H9 (cell line): Measurements from ENCODE around the gene APBB2. TPM values are rescaled to one million over a fixed set of nuclear protein-coding genes. Genes with fewer than 3 reads are reported as not detected.

Experiments used
- DNase-seq: peaks from one replicate; pipeline ENCODE4 v3.0.0-alpha.2; 2017
- H2AFZ ChIP-seq: one replicate; pipeline ENCODE4 v1.6.1; 2013; ENCODE audit warnings: mild to moderate bottlenecking, low read length, control low read depth, moderate library complexity
- H2AK5ac ChIP-seq: 2 replicates; pipeline ENCODE4 v1.6.1; 2013; ENCODE audit warnings: low read length, control low read depth, mixed read lengths; ENCODE audit not compliant: insufficient read length
- H2BK120ac ChIP-seq: one replicate; pipeline ENCODE4 v1.6.1; 2013; ENCODE audit warnings: low read depth, mild to moderate bottlenecking, low read length, control low read depth, inconsistent platforms; ENCODE audit not compliant: poor library complexity, severe bottlenecking
- H2BK12ac ChIP-seq: 2 replicates; pipeline ENCODE4 v1.6.1; 2013; ENCODE audit warnings: low read length, control low read depth, mixed read lengths, low read depth; ENCODE audit not compliant: insufficient read length
- H2BK15ac ChIP-seq: 2 replicates; pipeline ENCODE4 v1.6.1; 2013; ENCODE audit warnings: low read depth, low read length, control low read depth
- H2BK20ac ChIP-seq: one replicate; pipeline ENCODE4 v1.6.1; 2013; ENCODE audit warnings: low read depth, mild to moderate bottlenecking, low read length, control low read depth, inconsistent platforms; ENCODE audit not compliant: poor library complexity, severe bottlenecking
- H2BK5ac ChIP-seq: 2 replicates; pipeline ENCODE4 v1.6.1; 2013; ENCODE audit warnings: low read length, control low read depth, mixed read lengths; ENCODE audit not compliant: insufficient read length
- H3K14ac ChIP-seq: 2 replicates; pipeline ENCODE4 v1.6.1; 2013; ENCODE audit warnings: low read length, control low read depth; ENCODE audit not compliant: insufficient read depth
- H3K18ac ChIP-seq: 2 replicates; pipeline ENCODE4 v1.6.1; 2013; ENCODE audit warnings: low read depth, mild to moderate bottlenecking, mixed read lengths, low read length, control low read depth; ENCODE audit not compliant: insufficient read length
- H3K23ac ChIP-seq: 2 replicates; pipeline ENCODE4 v1.6.1; 2013; ENCODE audit warnings: low read length, control low read depth, mixed read lengths, low read depth; ENCODE audit not compliant: insufficient read length
- H3K23me2 ChIP-seq: 2 replicates; pipeline ENCODE4 v1.6.1; 2013; ENCODE audit warnings: low read depth, mild to moderate bottlenecking, mixed read lengths, low read length, control low read depth; ENCODE audit not compliant: insufficient read length, poor library complexity, severe bottlenecking
- H3K27ac ChIP-seq: 2 replicates; pipeline ENCODE4 v1.5.1; 2013; ENCODE audit warnings: low read length, control low read depth, mixed read lengths, low read depth; ENCODE audit not compliant: insufficient read length
- H3K27me3 ChIP-seq: 2 replicates; pipeline ENCODE4 v1.6.1; 2013; ENCODE audit warnings: low read length, control low read depth, inconsistent platforms; ENCODE audit not compliant: insufficient read depth
- H3K4ac ChIP-seq: 2 replicates; pipeline ENCODE4 v1.6.1; 2013; ENCODE audit warnings: low read depth, mild to moderate bottlenecking, control low read depth, inconsistent platforms, low read length, moderate library complexity
- H3K4me1 ChIP-seq: 2 replicates; pipeline ENCODE4 v1.6.1; 2013; ENCODE audit warnings: low read length, control low read depth, inconsistent platforms; ENCODE audit not compliant: insufficient read depth
- H3K4me2 ChIP-seq: 2 replicates; pipeline ENCODE4 v1.6.1; 2013; ENCODE audit warnings: low read length, control low read depth, mixed read lengths; ENCODE audit not compliant: insufficient read length, insufficient read depth
- H3K56ac ChIP-seq: 2 replicates; pipeline ENCODE4 v1.6.1; 2013; ENCODE audit warnings: low read depth, mild to moderate bottlenecking, mixed read lengths, low read length, control low read depth; ENCODE audit not compliant: insufficient read length
- H3K79me1 ChIP-seq: 2 replicates; pipeline ENCODE4 v1.6.1; 2013; ENCODE audit warnings: low read depth, mild to moderate bottlenecking, moderate library complexity, low read length, control low read depth, inconsistent platforms; ENCODE audit not compliant: insufficient read depth, poor library complexity, severe bottlenecking
- H3K79me2 ChIP-seq: 2 replicates; pipeline ENCODE4 v1.6.1; 2013; ENCODE audit warnings: low read length, control low read depth, inconsistent platforms; ENCODE audit not compliant: insufficient read depth
- H3K9ac ChIP-seq: 2 replicates; pipeline ENCODE4 v1.6.1; 2013; ENCODE audit warnings: low read length, control low read depth, mixed read lengths; ENCODE audit not compliant: insufficient read length; ENCODE audit errors: extremely low read depth
- H3K9me3 ChIP-seq: one replicate; pipeline ENCODE4 v1.6.1; 2013; ENCODE audit warnings: low read depth, low read length, inconsistent platforms; ENCODE audit not compliant: control insufficient read depth
- H3T11ph ChIP-seq: one replicate; pipeline ENCODE4 v1.6.1; 2013; ENCODE audit warnings: mild to moderate bottlenecking, low read length, control low read depth, inconsistent platforms
- H4K20me1 ChIP-seq: one replicate; pipeline ENCODE4 v1.6.1; 2013; ENCODE audit not compliant: control insufficient read depth, insufficient read length, insufficient read depth
- H4K5ac ChIP-seq: 2 replicates; pipeline ENCODE4 v1.6.1; 2013; ENCODE audit warnings: low read depth, mild to moderate bottlenecking, mixed read lengths, low read length, control low read depth; ENCODE audit not compliant: insufficient read length
- H4K8ac ChIP-seq: replicated peaks from 2 replicates; pipeline ENCODE4 v1.6.1; 2013; ENCODE audit warnings: low read length, control low read depth, mixed read lengths, low read depth; ENCODE audit not compliant: insufficient read length
- H4K91ac ChIP-seq: 2 replicates; pipeline ENCODE4 v1.6.1; 2013; ENCODE audit warnings: low read depth, mild to moderate bottlenecking, moderate library complexity, mixed read lengths, low read length, control low read depth; ENCODE audit not compliant: insufficient read length
- H3K27ac Mint-ChIP-seq, 3 experiments: 2 replicates in 2 of 3; 3 replicates in 1 of 3; pipeline ENCODE4 v1.8.0; 2020 to 2021; ENCODE audit warnings: mixed read lengths in 3 of 3, mild to moderate bottlenecking in 1 of 3, moderate library complexity in 1 of 3
- H3K27me3 Mint-ChIP-seq: 2 replicates; pipeline ENCODE4 v1.8.0; 2021; ENCODE audit warnings: low read depth, mild to moderate bottlenecking, moderate library complexity, mixed read lengths
- H3K36me3 Mint-ChIP-seq, 3 experiments: 2 replicates in 2 of 3; 3 replicates in 1 of 3; pipeline ENCODE4 v1.8.0; 2020 to 2021; ENCODE audit warnings: low read depth in 3 of 3, mixed read lengths in 3 of 3; ENCODE audit not compliant: insufficient read depth in 1 of 3
- H3K4me1 Mint-ChIP-seq, 2 experiments: 2 replicates each; pipeline ENCODE4 v1.8.0; 2020; ENCODE audit warnings: mixed read lengths in 2 of 2
- H3K4me3 Mint-ChIP-seq, 2 experiments: 2 replicates in 1 of 2; 3 replicates in 1 of 2; pipeline ENCODE4 v1.8.0; 2020 to 2021; ENCODE audit warnings: mild to moderate bottlenecking in 2 of 2, mixed read lengths in 2 of 2, moderate library complexity in 1 of 2
- H3K9me3 Mint-ChIP-seq, 2 experiments: 2 replicates in 1 of 2; 3 replicates in 1 of 2; pipeline ENCODE4 v1.8.0; 2020; ENCODE audit warnings: mild to moderate bottlenecking in 2 of 2, mixed read lengths in 2 of 2, moderate library complexity in 1 of 2
- CTCF ChIP-seq: fragments of 200-600 bp; sonication (generic); conservative IDR thresholded peaks from 3 replicates; pipeline ENCODE4 v1.8.0; 2021; ENCODE audit warnings: antibody characterized with exemption, mild to moderate bottlenecking
- WGBS: extraction: QIAGEN DNeasy Blood & Tissue Kit; methylation state at CpG from one replicate; pipeline ENCODE4 v1.1.7; 2013; ENCODE audit warnings: missing lambda C conversion rate, low lambda C conversion rate, mixed read lengths; ENCODE audit not compliant: insufficient read length; ENCODE audit errors: extremely low coverage; 5-methylcytosine and 5-hydroxymethylcytosine counted together
- total RNA-seq: library from RNA; stranded (reverse); gene quantifications from 2 replicates; pipeline ENCODE4 v1.2.1, GENCODE V29; 2021

Gene APBB2
- total RNA-seq, 1 experiment from 2014 or later, result 39.6 TPM

DNA sequence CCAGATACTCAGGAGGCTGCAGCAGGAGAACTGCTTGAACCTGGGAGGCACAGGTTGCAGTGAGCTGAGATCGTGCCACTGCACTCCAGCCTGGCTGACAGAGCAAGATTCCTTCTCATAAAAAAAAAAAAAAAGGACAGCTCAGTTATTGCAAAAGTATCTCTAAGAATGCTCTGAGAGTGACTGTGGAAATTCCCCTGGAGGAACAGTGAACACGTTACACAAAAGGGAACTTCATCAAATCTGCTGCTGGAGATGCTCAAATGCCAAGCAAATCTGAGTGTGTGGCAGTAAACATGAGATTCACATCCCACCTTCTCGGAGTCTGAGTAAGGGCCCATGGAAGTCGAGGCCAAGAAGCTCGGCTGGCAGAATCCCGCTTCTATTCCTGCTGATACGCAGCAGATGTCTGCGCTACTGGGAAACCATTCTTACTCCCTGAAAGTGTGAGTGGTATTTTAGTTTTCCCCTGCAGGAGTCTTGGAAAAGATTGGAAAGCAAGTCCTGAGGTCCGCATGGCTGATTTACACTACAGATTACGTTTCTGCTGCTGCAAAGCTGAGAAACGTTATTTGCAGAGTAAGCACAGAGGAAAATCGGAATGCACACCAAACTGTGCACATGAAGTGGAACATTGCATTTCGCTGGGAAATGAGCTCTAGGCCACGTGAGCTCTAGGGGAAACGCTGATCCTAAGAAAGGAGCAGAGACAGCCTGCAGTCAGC lies 301.7 kb downstream of the APBB2 start:
- Histone ChIP-seq H3T11ph (no peak overlapping the region), H3K4me1 (peaks cover 2% of the 10 kb centered on the region; the same call in 1 of the 2 replicates), H3K4ac (no peak overlapping the region), H2BK12ac (no peak overlapping the region), H4K8ac (no peak overlapping the region), H3K23ac (no peak overlapping the region), H4K91ac (no peak overlapping the region), H2AK5ac (no peak overlapping the region), H3K56ac (no peak overlapping the region), H3K79me2 (no peaks in the 10 kb centered on the region), H3K14ac (no peak overlapping the region), H3K23me2 (no peaks in the 10 kb centered on the region), H2BK120ac (no peak overlapping the region), H3K9me3 (no peaks in the 10 kb centered on the region), H3K79me1 (no peaks in the 10 kb centered on the region), H4K20me1 (no peaks in the 10 kb centered on the region), H2BK5ac (no peak overlapping the region), H4K5ac (no peak overlapping the region), H2BK15ac (no peak overlapping the region), H3K27ac (no peak overlapping the region), H3K27me3 (no peaks in the 10 kb centered on the region), H3K18ac (no peak overlapping the region), H3K9ac (no peak overlapping the region), H3K4me2 (no peak overlapping the region), H2AFZ (no peak overlapping the region), H2BK20ac (no peak overlapping the region)
- no peaks in the 10 kb centered on the region; a peak in 1 of 5 replicates for H3K9me3 Mint-ChIP-seq
- no peak overlapping the region for H3K4me3 Mint-ChIP-seq
- WGBS, result no CpG with 5 or more reads among the region's 15 CpGs
- TF ChIP-seq CTCF, result no peak
- no peak for DNase-seq
- peaks cover 10 to 27% of the 10 kb centered on the region in 2 experiments for H3K4me1 Mint-ChIP-seq
- no peaks in the 10 kb centered on the region for H3K27me3 Mint-ChIP-seq
- no peak overlapping the region for H3K27ac Mint-ChIP-seq
- peaks cover 6 to 9% (median 7%) of the 10 kb centered on the region in 3 experiments; a peak in 2 of 7 replicates for H3K36me3 Mint-ChIP-seq
